GM19467 (cell line): Measurements from ENCODE around the gene ADAMTS15.

Source experiments
- ATAC-seq: cut with Tn5 transposase; IDR thresholded peaks from one replicate; pipeline ENCODE4 v1.9.1; 2021; ENCODE audit warnings: mild to moderate bottlenecking, moderate library complexity; ENCODE audit not compliant: unreplicated experiment

Gene ADAMTS15

GRCh38 chr11:130457623-130458409 lies 9.4 kb downstream of the ADAMTS15 start:
- no peak for ATAC-seq

- no peak for ATAC-seq
Observed at GRCh38 chr11:130458410-130458729, 9.9 kb downstream of the ADAMTS15 start.

- ATAC-seq: no peak
Observed at GRCh38 chr11:130459521-130459920, 11.1 kb downstream of the ADAMTS15 start.

- no peak for ATAC-seq
Observed at GRCh38 chr11:130462101-130462885, 13.8 kb downstream of the ADAMTS15 start.

GRCh38 chr11:130462931-130463330 lies 14.5 kb downstream of the ADAMTS15 start:
- ATAC-seq: no peak

GRCh38 chr11:130464291-130464812 lies 15.9 kb downstream of the ADAMTS15 start:
- ATAC-seq: no peak

GRCh38 chr11:130465263-130465662 lies 16.8 kb downstream of the ADAMTS15 start:
- ATAC-seq: no peak

- ATAC-seq: no peak
Observed at GRCh38 chr11:130467116-130467900, 18.9 kb downstream of the ADAMTS15 start.

- ATAC-seq: no peak
Observed at GRCh38 chr11:130469181-130469580, 20.7 kb downstream of the ADAMTS15 start.

- ATAC-seq: no peak
Observed at GRCh38 chr11:130470832-130471706, 22.6 kb downstream of the ADAMTS15 start.

- ATAC-seq: no peak
Observed at GRCh38 chr11:130471731-130472433, 23.4 kb downstream of the ADAMTS15 start.

- ATAC-seq: no peak
Observed at GRCh38 chr11:130472434-130472961, 24.1 kb downstream of the ADAMTS15 start.

- no peak for ATAC-seq
Observed at GRCh38 chr11:130473056-130473794, 24.8 kb downstream of the ADAMTS15 start.

GRCh38 chr11:130473795-130474377 lies 25.4 kb downstream of the ADAMTS15 start:
- ATAC-seq: no peak

- ATAC-seq: no peak
Observed at GRCh38 chr11:130474637-130475400, 26.4 kb downstream of the ADAMTS15 start.

- ATAC-seq: no peak
Observed at GRCh38 chr11:130475426-130476053, 27.1 kb downstream of the ADAMTS15 start.
